Measurements from ENCODE around the gene P2RY2. TPM values are rescaled to one million over a fixed set of nuclear protein-coding genes. Genes with fewer than 3 reads are reported as not detected.
A peak's percentile ranks its signal among the peaks of the same experiment; 100 is the strongest.

P2RY2 gene
- total and polyA plus RNA-seq, 2 experiments from 2014 or later, result 0.63 to 1.6 TPM

- Histone ChIP-seq H3K36me3 (ENCODE audit: insufficient read depth) (no peaks in the 10 kb centered on the region), H2AFZ (no peak overlapping the region), H3K27ac (ENCODE audit: low read depth) (no peak overlapping the region), H3K4me1 (ENCODE audit: insufficient read depth) (no peaks in the 10 kb centered on the region), H3F3A (replicated peaks; ENCODE audit: low read depth) (no peaks in the 10 kb centered on the region), H3K27me3 (ENCODE audit: insufficient read depth) (no peaks in the 10 kb centered on the region), H3K4me3 (no peak overlapping the region), H4K20me1 (replicated peaks; ENCODE audit: insufficient read depth) (no peaks in the 10 kb centered on the region), H3K4me2 (no peak overlapping the region), H3K79me2 (replicated peaks; ENCODE audit: insufficient read depth) (no peaks in the 10 kb centered on the region), H3K9me2 (ENCODE audit: insufficient read depth) (no peaks in the 10 kb centered on the region)
- Mint-ChIP-seq H3K9me3 (no peaks in the 10 kb centered on the region), H3K36me3 (ENCODE audit: low read depth) (no peaks in the 10 kb centered on the region), H3K27me3 (ENCODE audit: insufficient read depth, low read depth, poor library complexity) (peaks cover 14% of the 10 kb centered on the region), H3K4me1 (peaks cover 4% of the 10 kb centered on the region; the same call in 1 of the 3 replicates), H3K4me3 (no peak overlapping the region), H3K27ac (no peak overlapping the region)
- ATAC-seq (peak; percentile 91), DNase-seq (ENCODE audit: low spot score) (peak; percentile 86)
- TF ChIP-seq CTCF (conservative IDR thresholded peaks at IDR 0.05; ENCODE audit: low read depth in 2 of 2) (peak; percentile 86 to 98), EZH2 (IDR thresholded peaks at IDR 0.05; ENCODE audit: low read depth, unreplicated experiment) (no peak), ZNF114 (CRISPR knock-in tag; IDR thresholded peaks at IDR 0.05) (no peak), JUNB (IDR thresholded peaks at IDR 0.05; ENCODE audit: unreplicated experiment) (no peak), STAT1 (IDR thresholded peaks at IDR 0.05; ENCODE audit: unreplicated experiment) (no peak)
Observed at GRCh38 chr11:73236854-73237253, 18.8 kb downstream of the P2RY2 start.

DNA sequence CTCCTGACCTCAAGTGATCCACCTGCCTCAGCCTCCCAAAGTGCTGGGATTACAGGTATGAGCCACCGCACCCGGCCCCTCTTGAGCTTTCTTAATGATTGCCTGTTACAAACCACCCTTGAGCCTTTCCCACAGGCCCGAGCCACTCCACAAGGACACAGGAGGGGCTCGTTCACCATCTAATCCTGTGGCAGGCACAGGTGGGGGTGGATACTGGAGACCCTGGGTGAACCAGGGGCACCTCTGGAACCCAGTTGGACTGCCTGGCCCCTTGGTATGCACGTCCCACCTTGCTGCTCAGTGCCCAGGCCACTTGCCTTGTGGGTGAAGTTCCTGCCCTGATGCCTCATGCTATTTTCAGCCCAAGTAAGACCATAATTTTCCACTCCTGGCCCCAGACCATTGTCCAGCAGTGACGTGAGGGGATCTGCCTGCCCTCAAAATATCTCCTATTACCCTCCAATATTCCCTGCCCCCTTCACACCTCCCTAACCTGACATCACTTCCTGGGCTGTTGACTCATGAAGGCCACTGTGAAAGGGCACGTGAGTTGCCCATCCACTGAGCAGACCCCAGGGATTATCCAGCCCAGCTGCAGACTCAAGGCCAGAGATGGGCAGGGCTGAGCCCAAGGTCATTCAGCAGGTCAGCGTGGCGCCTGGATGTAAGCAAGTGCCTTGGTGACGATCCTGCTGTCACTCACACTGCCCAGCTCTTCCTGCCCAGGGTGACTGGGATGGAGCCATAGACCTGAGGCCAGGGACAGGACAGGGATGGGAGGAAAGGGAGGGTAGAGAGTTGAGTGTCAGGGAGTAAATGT is 19.6 kb downstream of the P2RY2 start:
- Histone ChIP-seq H3K36me3 (ENCODE audit: insufficient read depth) (no peaks in the 10 kb centered on the region), H2AFZ (no peak overlapping the region), H3K27me3 (ENCODE audit: insufficient read depth) (no peaks in the 10 kb centered on the region), H4K20me1 (replicated peaks; ENCODE audit: insufficient read depth) (no peaks in the 10 kb centered on the region), H3K27ac (ENCODE audit: low read depth) (no peak overlapping the region), H3K4me1 (ENCODE audit: insufficient read depth) (peaks cover 2% of the 10 kb centered on the region; the same call in 1 of the 2 replicates), H3K4me3 (no peak overlapping the region), H3K4me2 (no peak overlapping the region), H3K79me2 (replicated peaks; ENCODE audit: insufficient read depth) (no peaks in the 10 kb centered on the region), H3F3A (replicated peaks; ENCODE audit: low read depth) (no peaks in the 10 kb centered on the region), H3K9me2 (ENCODE audit: insufficient read depth) (no peaks in the 10 kb centered on the region)
- DNase-seq (ENCODE audit: low spot score) (no peak), ATAC-seq (no peak)
- H3K9me3 Mint-ChIP-seq, result no peaks in the 10 kb centered on the region
- H3K4me1 Mint-ChIP-seq, result peaks cover 8% of the 10 kb centered on the region
- no peak overlapping the region for H3K27ac Mint-ChIP-seq
- H3K36me3 Mint-ChIP-seq (ENCODE audit: low read depth), result no peaks in the 10 kb centered on the region
- peaks cover 14% of the 10 kb centered on the region for H3K27me3 Mint-ChIP-seq (ENCODE audit: insufficient read depth, low read depth, poor library complexity)
- H3K4me3 Mint-ChIP-seq, result no peak overlapping the region
- TF ChIP-seq JUNB (IDR thresholded peaks at IDR 0.05; ENCODE audit: unreplicated experiment), result no peak
- TF ChIP-seq POLR2AphosphoS5 (IDR thresholded peaks at IDR 0.05; ENCODE audit: low read depth), result no peak
- TF ChIP-seq, protein P1, sequence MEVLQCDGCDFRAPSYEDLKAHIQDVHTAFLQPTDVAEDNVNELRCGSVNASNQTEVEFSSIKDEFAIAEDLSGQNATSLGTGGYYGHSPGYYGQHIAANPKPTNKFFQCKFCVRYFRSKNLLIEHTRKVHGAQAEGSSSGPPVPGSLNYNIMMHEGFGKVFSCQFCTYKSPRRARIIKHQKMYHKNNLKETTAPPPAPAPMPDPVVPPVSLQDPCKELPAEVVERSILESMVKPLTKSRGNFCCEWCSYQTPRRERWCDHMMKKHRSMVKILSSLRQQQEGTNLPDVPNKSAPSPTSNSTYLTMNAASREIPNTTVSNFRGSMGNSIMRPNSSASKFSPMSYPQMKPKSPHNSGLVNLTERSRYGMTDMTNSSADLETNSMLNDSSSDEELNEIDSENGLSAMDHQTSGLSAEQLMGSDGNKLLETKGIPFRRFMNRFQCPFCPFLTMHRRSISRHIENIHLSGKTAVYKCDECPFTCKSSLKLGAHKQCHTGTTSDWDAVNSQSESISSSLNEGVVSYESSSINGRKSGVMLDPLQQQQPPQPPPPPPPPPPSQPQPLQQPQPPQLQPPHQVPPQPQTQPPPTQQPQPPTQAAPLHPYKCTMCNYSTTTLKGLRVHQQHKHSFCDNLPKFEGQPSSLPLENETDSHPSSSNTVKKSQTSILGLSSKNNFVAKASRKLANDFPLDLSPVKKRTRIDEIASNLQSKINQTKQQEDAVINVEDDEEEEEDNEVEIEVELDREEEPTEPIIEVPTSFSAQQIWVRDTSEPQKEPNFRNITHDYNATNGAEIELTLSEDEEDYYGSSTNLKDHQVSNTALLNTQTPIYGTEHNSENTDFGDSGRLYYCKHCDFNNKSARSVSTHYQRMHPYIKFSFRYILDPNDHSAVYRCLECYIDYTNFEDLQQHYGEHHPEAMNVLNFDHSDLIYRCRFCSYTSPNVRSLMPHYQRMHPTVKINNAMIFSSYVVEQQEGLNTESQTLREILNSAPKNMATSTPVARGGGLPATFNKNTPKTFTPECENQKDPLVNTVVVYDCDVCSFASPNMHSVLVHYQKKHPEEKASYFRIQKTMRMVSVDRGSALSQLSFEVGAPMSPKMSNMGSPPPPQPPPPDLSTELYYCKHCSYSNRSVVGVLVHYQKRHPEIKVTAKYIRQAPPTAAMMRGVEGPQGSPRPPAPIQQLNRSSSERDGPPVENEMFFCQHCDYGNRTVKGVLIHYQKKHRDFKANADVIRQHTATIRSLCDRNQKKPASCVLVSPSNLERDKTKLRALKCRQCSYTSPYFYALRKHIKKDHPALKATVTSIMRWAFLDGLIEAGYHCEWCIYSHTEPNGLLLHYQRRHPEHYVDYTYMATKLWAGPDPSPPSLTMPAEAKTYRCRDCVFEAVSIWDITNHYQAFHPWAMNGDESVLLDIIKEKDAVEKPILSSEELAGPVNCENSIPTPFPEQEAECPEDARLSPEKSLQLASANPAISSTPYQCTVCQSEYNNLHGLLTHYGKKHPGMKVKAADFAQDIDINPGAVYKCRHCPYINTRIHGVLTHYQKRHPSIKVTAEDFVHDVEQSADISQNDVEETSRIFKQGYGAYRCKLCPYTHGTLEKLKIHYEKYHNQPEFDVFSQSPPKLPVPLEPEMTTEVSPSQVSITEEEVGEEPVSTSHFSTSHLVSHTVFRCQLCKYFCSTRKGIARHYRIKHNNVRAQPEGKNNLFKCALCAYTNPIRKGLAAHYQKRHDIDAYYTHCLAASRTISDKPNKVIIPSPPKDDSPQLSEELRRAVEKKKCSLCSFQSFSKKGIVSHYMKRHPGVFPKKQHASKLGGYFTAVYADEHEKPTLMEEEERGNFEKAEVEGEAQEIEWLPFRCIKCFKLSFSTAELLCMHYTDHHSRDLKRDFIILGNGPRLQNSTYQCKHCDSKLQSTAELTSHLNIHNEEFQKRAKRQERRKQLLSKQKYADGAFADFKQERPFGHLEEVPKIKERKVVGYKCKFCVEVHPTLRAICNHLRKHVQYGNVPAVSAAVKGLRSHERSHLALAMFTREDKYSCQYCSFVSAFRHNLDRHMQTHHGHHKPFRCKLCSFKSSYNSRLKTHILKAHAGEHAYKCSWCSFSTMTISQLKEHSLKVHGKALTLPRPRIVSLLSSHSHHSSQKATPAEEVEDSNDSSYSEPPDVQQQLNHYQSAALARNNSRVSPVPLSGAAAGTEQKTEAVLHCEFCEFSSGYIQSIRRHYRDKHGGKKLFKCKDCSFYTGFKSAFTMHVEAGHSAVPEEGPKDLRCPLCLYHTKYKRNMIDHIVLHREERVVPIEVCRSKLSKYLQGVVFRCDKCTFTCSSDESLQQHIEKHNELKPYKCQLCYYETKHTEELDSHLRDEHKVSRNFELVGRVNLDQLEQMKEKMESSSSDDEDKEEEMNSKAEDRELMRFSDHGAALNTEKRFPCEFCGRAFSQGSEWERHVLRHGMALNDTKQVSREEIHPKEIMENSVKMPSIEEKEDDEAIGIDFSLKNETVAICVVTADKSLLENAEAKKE (CRISPR knock-in tag; IDR thresholded peaks at IDR 0.05), result no peak

Measured in GM23338 (cell line).